SK-N-SH (cell line): ENCODE measurements around the gene PPAN.

Experiments used
- CHD2 ChIP-seq: fragments of 150-350 bp; IDR thresholded peaks from 2 replicates; pipeline ENCODE4 v1.6.1; 2018; ENCODE audit warnings: low read length; ENCODE audit not compliant: partially characterized antibody
- NFIC ChIP-seq: IDR thresholded peaks from 2 replicates; pipeline ENCODE4 v1.4.0; 2012; ENCODE audit warnings: borderline replicate concordance
- POLR2AphosphoS5 ChIP-seq: IDR thresholded peaks from 2 replicates; pipeline ENCODE4 v1.6.1; 2012; ENCODE audit warnings: low read depth, low read length
- RAD21 ChIP-seq: IDR thresholded peaks from 2 replicates; pipeline ENCODE4 v1.6.1; 2012; ENCODE audit warnings: mild to moderate bottlenecking, low read length
- SIN3A ChIP-seq: IDR thresholded peaks from 2 replicates; pipeline ENCODE4 v1.6.1; 2012; ENCODE audit warnings: low read depth, mild to moderate bottlenecking, low read length, moderate library complexity, borderline replicate concordance
- SMC3 ChIP-seq: IDR thresholded peaks from 2 replicates; pipeline ENCODE4 v1.6.1; 2012; ENCODE audit warnings: low read depth, low read length, improper control_type of control experiment
- TAF1 ChIP-seq: IDR thresholded peaks from 2 replicates; pipeline ENCODE4 v1.6.1; 2012; ENCODE audit warnings: low read depth, mild to moderate bottlenecking, low read length, moderate library complexity, borderline replicate concordance
- TF ChIP-seq, protein P1 (sequence below): fragments of 200-600 bp; sonication (generic); IDR thresholded peaks from 2 replicates; pipeline ENCODE4 v1.6.1; 2017; ENCODE audit warnings: antibody characterized with exemption, mild to moderate bottlenecking, moderate library complexity
- TF ChIP-seq, protein P2 (sequence below): IDR thresholded peaks from 2 replicates; pipeline ENCODE4 v1.4.0; 2012; ENCODE audit warnings: low read depth, borderline replicate concordance

DNA sequence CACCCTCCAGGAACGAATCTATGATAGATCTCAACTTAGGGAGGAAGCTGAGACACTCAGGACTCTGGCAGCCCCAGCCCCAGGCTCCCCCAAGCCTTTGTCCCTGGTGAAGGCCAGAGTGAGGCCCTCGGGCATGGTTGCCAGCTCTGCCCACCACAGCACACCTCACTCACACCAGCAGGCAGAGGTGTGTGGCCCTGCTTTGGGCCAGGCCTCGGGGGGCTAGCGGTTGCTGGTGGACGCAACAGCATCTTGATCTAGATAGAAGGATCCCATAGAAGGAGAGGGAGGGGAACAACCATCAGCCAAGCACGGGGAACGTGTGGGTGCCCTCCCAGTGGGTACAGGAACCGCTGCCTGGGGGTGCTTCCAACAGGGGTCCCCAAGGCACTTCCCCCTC is 51.9 kb downstream of the PPAN start:
- TF ChIP-seq, protein P1, sequence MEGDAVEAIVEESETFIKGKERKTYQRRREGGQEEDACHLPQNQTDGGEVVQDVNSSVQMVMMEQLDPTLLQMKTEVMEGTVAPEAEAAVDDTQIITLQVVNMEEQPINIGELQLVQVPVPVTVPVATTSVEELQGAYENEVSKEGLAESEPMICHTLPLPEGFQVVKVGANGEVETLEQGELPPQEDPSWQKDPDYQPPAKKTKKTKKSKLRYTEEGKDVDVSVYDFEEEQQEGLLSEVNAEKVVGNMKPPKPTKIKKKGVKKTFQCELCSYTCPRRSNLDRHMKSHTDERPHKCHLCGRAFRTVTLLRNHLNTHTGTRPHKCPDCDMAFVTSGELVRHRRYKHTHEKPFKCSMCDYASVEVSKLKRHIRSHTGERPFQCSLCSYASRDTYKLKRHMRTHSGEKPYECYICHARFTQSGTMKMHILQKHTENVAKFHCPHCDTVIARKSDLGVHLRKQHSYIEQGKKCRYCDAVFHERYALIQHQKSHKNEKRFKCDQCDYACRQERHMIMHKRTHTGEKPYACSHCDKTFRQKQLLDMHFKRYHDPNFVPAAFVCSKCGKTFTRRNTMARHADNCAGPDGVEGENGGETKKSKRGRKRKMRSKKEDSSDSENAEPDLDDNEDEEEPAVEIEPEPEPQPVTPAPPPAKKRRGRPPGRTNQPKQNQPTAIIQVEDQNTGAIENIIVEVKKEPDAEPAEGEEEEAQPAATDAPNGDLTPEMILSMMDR = no peak
- TF ChIP-seq SIN3A (no peak), TAF1 (no peak), SMC3 (no peak), POLR2AphosphoS5 (no peak), NFIC (no peak), CHD2 (no peak), RAD21 (no peak)
- TF ChIP-seq, protein P2, sequence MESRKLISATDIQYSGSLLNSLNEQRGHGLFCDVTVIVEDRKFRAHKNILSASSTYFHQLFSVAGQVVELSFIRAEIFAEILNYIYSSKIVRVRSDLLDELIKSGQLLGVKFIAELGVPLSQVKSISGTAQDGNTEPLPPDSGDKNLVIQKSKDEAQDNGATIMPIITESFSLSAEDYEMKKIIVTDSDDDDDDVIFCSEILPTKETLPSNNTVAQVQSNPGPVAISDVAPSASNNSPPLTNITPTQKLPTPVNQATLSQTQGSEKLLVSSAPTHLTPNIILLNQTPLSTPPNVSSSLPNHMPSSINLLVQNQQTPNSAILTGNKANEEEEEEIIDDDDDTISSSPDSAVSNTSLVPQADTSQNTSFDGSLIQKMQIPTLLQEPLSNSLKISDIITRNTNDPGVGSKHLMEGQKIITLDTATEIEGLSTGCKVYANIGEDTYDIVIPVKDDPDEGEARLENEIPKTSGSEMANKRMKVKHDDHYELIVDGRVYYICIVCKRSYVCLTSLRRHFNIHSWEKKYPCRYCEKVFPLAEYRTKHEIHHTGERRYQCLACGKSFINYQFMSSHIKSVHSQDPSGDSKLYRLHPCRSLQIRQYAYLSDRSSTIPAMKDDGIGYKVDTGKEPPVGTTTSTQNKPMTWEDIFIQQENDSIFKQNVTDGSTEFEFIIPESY = no peak
